Sigmoid colon (tissue), 3 donors: ENCODE data around the gene GLI3.

Experiments
- POLR2A ChIP-seq, 2 donors: fragments of 450-650 bp; IDR thresholded peaks; one replicate each; pipeline ENCODE4 v1.6.1; 2016; ENCODE audit warnings: antibody characterized with exemption in 2 of 2, mild to moderate bottlenecking in 2 of 2, moderate library complexity in 2 of 2
- TF ChIP-seq, protein P1 (sequence below), 4 experiments: fragments of 450-650 bp in 3 of 4; fragments of 200-600 bp in 1 of 4; IDR thresholded peaks; one replicate each; pipeline ENCODE4 v1.5.1; 2016 to 2019; ENCODE audit warnings: antibody characterized with exemption in 4 of 4, mild to moderate bottlenecking in 3 of 4, moderate library complexity in 2 of 4

DNA sequence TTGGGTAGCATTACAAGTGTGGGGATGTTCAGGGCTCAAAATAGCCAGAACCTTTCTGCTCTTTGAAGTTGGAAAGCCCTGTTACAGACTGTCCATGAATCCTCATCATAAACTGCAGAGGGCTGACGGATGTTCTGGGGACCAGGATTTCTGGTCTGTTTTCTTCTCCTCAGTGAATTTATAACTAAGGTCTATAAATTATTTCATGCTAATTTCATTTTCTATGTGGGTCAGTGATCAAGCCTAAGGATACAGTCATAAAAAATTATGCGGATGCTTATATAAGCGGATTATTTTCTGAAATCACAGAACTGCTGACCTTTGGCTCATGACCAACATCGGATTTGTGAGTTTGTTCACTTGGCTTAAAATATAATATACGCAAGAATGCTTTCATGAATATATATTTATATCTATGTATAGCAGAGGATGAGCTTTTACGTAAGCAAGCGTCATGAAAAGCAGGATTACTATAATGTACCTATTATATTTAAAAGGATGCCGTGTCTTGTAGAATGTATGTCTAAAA, 263.7 kb downstream of the GLI3 start:
- no peak for TF ChIP-seq POLR2A (IDR thresholded peaks at IDR 0.05)
- TF ChIP-seq, protein P1, sequence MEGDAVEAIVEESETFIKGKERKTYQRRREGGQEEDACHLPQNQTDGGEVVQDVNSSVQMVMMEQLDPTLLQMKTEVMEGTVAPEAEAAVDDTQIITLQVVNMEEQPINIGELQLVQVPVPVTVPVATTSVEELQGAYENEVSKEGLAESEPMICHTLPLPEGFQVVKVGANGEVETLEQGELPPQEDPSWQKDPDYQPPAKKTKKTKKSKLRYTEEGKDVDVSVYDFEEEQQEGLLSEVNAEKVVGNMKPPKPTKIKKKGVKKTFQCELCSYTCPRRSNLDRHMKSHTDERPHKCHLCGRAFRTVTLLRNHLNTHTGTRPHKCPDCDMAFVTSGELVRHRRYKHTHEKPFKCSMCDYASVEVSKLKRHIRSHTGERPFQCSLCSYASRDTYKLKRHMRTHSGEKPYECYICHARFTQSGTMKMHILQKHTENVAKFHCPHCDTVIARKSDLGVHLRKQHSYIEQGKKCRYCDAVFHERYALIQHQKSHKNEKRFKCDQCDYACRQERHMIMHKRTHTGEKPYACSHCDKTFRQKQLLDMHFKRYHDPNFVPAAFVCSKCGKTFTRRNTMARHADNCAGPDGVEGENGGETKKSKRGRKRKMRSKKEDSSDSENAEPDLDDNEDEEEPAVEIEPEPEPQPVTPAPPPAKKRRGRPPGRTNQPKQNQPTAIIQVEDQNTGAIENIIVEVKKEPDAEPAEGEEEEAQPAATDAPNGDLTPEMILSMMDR (IDR thresholded peaks at IDR 0.05): no peak
